Measurements from ENCODE around the gene IL20.

GRCh38 chr1:206902702-206903101, 37.3 kb downstream of the IL20 start:
- TF ChIP-seq EZH2phosphoT487 (IDR thresholded peaks at IDR 0.05; ENCODE audit: low read length) (no peak), CTCF (IDR thresholded peaks at IDR 0.05; ENCODE audit: low read length) (no peak)

Measured in MM.1S (cell line).